ENCODE results near the gene KIAA0930. TPM values are rescaled to one million over a fixed set of nuclear protein-coding genes. Genes with fewer than 3 reads are reported as not detected.

Gene KIAA0930
- total and polyA plus RNA-seq, 2 experiments from 2014 or later: 15.0 to 78.6 TPM

- Histone ChIP-seq H3F3A (replicated peaks; ENCODE audit: low read depth) (peaks cover 7% of the 10 kb centered on the region; the same call in 1 of the 2 replicates), H2AFZ (peak within 1 kb of the TSS; percentile 87), H3K36me3 (ENCODE audit: insufficient read depth) (peaks cover 16% of the 10 kb centered on the region; the same call in 1 of the 2 replicates), H3K4me3 (peak within 1 kb of the TSS; percentile 80), H4K20me1 (replicated peaks; ENCODE audit: insufficient read depth) (peaks cover 37% of the 10 kb centered on the region), H3K27ac (ENCODE audit: low read depth) (peak within 1 kb of the TSS; percentile 88), H3K27me3 (ENCODE audit: insufficient read depth) (no peaks in the 10 kb centered on the region), H3K79me2 (replicated peaks; ENCODE audit: insufficient read depth) (peaks cover 89% of the 10 kb centered on the region), H3K4me1 (ENCODE audit: insufficient read depth) (peaks cover 46% of the 10 kb centered on the region), H3K9me2 (ENCODE audit: insufficient read depth) (no peaks in the 10 kb centered on the region), H3K4me2 (peak within 1 kb of the TSS; percentile 98)
- peaks cover 27% of the 10 kb centered on the region for H3K36me3 Mint-ChIP-seq (ENCODE audit: low read depth)
- peaks cover 43% of the 10 kb centered on the region for H3K4me1 Mint-ChIP-seq
- DNase-seq (ENCODE audit: low spot score) (peak; percentile 98), ATAC-seq (peak; percentile 77)
- H3K9me3 Mint-ChIP-seq: no peaks in the 10 kb centered on the region; the same call in 2 of the 3 replicates
- TF ChIP-seq, protein P1, sequence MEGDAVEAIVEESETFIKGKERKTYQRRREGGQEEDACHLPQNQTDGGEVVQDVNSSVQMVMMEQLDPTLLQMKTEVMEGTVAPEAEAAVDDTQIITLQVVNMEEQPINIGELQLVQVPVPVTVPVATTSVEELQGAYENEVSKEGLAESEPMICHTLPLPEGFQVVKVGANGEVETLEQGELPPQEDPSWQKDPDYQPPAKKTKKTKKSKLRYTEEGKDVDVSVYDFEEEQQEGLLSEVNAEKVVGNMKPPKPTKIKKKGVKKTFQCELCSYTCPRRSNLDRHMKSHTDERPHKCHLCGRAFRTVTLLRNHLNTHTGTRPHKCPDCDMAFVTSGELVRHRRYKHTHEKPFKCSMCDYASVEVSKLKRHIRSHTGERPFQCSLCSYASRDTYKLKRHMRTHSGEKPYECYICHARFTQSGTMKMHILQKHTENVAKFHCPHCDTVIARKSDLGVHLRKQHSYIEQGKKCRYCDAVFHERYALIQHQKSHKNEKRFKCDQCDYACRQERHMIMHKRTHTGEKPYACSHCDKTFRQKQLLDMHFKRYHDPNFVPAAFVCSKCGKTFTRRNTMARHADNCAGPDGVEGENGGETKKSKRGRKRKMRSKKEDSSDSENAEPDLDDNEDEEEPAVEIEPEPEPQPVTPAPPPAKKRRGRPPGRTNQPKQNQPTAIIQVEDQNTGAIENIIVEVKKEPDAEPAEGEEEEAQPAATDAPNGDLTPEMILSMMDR (conservative IDR thresholded peaks at IDR 0.05; ENCODE audit: low read depth in 2 of 2): no peak
- TF ChIP-seq, protein P2, sequence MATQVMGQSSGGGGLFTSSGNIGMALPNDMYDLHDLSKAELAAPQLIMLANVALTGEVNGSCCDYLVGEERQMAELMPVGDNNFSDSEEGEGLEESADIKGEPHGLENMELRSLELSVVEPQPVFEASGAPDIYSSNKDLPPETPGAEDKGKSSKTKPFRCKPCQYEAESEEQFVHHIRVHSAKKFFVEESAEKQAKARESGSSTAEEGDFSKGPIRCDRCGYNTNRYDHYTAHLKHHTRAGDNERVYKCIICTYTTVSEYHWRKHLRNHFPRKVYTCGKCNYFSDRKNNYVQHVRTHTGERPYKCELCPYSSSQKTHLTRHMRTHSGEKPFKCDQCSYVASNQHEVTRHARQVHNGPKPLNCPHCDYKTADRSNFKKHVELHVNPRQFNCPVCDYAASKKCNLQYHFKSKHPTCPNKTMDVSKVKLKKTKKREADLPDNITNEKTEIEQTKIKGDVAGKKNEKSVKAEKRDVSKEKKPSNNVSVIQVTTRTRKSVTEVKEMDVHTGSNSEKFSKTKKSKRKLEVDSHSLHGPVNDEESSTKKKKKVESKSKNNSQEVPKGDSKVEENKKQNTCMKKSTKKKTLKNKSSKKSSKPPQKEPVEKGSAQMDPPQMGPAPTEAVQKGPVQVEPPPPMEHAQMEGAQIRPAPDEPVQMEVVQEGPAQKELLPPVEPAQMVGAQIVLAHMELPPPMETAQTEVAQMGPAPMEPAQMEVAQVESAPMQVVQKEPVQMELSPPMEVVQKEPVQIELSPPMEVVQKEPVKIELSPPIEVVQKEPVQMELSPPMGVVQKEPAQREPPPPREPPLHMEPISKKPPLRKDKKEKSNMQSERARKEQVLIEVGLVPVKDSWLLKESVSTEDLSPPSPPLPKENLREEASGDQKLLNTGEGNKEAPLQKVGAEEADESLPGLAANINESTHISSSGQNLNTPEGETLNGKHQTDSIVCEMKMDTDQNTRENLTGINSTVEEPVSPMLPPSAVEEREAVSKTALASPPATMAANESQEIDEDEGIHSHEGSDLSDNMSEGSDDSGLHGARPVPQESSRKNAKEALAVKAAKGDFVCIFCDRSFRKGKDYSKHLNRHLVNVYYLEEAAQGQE (IDR thresholded peaks at IDR 0.05; ENCODE audit: unreplicated experiment): no peak
- TF ChIP-seq POLR2AphosphoS5 (IDR thresholded peaks at IDR 0.05; ENCODE audit: low read depth) (peak; percentile 89), ZNF331 (CRISPR knock-in tag; IDR thresholded peaks at IDR 0.05; ENCODE audit: low read depth) (no peak), ETS1 (IDR thresholded peaks at IDR 0.05) (no peak), CREB1 (CRISPR knock-in tag; IDR thresholded peaks at IDR 0.05; ENCODE audit: low read depth) (peak; percentile 60), JUNB (IDR thresholded peaks at IDR 0.05; ENCODE audit: unreplicated experiment) (no peak)
- peak within 1 kb of the TSS; percentile 91 for H3K4me3 Mint-ChIP-seq
- peak within 1 kb of the TSS; percentile 95 for H3K27ac Mint-ChIP-seq
- peaks cover 11% of the 10 kb centered on the region for H3K27me3 Mint-ChIP-seq (ENCODE audit: insufficient read depth, low read depth, poor library complexity)
Measured at GRCh38 chr22:45163451-45164269, 77.0 kb downstream of the KIAA0930 start, which contains the start of gene NUP50. Gene NUP50, plus strand, starts transcription at chr22:45163925. Its CDS starts 4,253 bp downstream, at chr22:45168178.

Data from GM23338 (cell line).